Islet precursor cell (in vitro differentiated cells): ENCODE data around the gene SYNDIG1.

Source experiments
- DNase-seq: peaks from one replicate; pipeline ENCODE4 v3.0.0-alpha.2; 2018

The SYNDIG1 gene

DNA sequence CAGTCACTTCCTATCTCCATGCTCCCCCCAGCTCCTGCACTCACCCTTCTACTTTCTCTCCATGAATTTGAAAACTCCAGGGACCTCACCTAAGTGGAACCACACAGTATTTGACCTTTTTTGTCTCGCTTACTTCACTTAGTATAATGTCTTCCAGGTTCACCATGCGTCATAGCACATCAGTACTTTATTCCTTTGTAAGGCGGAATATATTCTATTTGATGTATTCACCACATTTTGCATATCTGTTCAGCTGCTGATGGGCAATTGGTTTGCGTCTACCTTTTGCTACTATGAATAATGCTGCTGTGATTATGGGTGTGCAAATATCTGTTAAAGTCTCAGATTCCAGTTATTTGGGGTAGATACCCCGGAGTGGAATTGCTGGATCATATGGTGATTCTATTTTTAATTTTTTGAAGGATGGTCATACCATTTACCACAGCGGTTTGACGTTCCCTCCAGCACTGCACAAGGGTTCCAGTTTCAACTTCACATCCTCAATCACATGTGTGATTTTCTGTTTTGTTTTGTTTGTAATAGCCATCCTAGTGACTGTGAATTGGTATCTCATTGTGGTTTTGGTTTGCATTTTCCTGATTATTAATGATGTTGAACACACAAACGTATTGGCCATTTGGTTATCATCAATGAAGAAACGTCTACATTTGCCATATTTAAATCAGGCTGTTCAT lies 20.3 kb upstream of the SYNDIG1 start:
- no peak for DNase-seq

- no peak for DNase-seq
Observed at GRCh38 chr20:24450177-24450576, 19.3 kb upstream of the SYNDIG1 start.

- DNase-seq, result no peak
Observed at GRCh38 chr20:24450624-24451376, 18.6 kb upstream of the SYNDIG1 start.

DNA sequence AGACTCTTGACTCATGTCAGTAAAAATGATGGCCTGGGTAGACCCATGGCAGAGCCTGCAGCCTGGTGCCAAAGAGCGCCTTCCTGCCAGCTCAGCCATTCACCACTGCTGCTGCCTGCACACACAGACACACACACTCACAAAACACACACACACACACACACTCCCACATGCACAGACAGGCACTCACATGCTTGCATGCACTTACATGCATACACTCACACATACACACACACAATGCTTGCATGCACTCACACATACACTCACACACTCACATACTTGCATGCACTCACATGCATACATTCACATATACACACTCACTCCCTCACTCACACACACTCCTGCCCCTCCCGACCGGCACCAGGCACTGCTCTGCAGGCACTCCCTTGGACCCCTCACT lies 18.0 kb upstream of the SYNDIG1 start:
- no peak for DNase-seq

GRCh38 chr20:24452016-24452415 lies 17.4 kb upstream of the SYNDIG1 start:
- no peak for DNase-seq

DNA sequence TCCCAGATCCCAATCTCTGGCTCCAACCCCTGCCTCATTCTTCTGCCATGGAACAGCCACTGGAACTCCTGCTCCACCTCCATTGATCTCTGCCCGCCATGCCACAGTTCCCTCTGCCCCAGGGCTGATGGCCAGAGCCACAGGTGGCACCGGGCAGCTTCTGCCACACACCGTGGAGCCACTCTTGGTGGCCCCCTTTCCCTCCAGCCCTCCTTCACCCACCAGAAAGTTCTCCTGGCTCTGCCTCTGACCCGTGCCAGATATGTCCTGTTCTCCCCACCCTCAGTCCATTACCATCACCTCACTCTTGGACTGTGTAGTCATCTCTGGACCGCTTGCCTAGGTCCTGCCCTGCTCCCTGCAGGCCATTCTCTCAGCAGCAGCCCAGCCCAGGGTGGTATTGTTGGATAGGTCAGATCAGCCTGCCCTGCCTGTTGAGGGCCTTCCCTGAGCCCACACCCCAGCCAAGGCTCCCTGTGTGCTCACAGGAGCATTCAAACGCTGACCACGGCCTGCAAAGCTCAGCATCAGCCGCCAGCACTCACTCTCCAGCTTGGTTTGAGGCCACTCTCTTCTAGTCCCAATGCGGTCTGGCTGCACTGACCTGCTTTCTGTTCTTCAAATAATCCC lies 16.8 kb upstream of the SYNDIG1 start:
- no peak for DNase-seq

- no peak for DNase-seq
Observed at GRCh38 chr20:24453869-24454268, 15.6 kb upstream of the SYNDIG1 start.

- no peak for DNase-seq
Observed at GRCh38 chr20:24455081-24455480, 14.3 kb upstream of the SYNDIG1 start.

DNA sequence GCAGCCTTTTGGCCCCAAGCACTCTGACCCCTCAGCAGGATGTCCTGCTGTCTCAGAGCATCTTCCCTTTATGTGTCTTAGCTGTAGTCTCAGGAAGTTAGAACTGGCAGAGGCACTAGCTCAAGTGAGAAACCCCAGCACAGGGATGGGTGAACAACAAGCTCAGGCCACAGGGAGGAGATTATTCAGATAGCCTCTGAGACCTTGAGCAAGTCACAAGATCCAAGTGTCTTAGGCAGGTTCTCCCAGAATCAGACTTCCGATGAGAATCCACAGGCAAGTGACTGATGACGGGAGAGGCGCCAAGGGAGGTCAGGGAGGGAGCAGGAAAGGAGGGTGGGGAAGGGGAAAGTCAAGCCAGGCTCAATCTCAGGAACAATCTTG lies 13.0 kb upstream of the SYNDIG1 start:
- no peak for DNase-seq

DNA sequence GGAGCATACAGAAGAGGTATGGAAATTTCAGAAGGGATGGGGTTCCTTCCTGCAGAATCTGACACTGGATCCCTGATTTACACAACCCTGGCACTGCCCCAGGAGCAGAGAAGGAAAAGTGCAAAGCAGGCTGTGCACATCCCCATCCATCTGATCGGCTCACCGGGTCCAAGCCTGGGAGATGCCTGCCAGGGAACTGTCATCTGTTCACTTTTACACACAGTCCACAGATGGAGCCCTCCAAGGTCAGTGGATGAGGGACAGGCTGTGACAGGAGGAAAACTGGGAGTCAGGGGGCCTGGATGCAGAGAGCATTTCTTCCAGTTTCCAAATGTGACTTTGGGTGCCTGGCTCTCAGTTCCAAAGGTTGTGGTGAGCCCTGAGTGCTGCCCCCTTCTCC lies 11.0 kb upstream of the SYNDIG1 start:
- DNase-seq, result no peak

DNA sequence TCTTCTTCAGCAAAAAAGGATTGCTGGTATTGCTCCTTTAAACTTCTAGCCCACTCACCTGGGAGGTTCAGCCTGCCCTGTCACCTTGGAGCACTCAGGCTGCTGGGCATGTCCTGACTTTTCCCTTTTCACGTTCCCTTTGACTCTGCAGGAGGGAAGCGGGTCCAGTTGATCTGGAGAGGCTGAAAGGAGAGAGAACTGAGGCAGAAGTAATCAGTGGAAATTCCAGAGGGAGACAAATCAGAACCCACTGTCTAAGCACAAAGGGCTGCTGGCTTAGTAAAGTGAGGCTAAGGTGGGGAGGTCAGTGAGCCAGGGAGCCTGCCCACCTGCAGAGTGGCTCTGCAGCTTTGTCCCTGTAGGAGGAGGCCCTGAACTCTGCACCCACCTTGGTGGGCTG lies 9.7 kb upstream of the SYNDIG1 start:
- DNase-seq, result no peak

- DNase-seq, result no peak
Observed at GRCh38 chr20:24460712-24461111, 8.7 kb upstream of the SYNDIG1 start.

DNA sequence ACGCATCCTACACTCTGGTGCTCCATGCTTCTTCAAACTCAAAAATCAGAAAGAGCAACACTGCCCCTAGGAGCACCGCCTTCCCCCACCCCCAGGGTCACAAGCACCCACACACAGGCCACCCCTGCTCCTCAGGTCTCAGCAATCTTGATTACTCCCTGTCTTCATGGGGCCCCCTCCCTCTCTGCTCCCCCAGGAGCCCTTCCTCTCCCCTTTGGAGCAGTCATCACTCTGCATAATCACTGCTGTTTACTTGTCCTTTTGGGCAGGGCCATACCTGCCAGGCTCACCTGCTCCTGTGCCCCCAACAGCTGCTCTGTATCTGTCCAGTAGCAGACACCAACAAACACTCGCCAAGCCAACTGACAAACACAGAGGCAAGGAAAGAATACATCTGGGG lies 7.6 kb upstream of the SYNDIG1 start:
- DNase-seq, result no peak

DNA sequence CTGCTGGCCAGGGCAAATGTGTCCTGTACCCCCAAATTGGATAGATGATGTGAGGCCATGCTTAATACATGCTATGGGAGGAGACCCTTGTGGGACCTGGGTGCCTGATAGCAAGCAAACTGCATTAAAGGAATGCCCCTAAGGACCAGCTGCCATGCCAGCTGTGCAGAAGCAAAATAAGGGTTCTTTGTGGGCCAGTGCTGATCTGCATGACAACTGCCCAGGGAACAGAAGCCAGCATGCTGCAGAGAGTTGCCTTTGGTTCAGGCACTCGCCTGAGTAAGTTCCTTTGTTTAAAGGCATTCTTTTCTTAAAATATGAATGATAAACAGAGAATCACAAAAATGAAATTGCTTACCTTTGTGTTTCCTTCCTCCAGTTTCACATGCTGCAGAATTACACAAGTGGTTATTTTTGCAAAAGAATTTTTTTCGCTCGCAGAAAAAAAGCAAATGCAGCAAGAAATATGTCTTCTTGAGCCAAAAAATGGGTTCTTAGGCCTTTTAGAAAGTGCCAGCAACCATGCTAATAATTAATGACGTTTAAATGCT lies 6.9 kb upstream of the SYNDIG1 start:
- no peak for DNase-seq

DNA sequence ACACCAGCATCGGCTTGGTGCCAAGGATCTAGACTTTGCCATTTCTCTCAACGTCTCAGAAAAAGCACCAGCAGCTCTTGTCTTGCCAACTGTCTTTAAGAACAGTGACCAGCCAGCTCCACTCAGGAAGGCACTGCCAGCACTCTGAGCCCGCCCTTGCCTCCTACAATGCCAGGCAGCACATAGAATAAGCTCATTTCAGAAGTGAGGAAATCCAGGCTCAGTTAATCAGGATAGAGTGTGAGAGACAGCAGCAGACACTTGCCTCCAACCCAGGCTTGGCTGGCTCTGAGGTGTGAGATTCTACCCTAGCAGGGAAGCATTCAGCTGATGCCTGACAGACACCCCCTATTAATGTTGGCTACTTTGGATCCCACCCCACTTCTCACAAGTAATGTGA lies 4.3 kb upstream of the SYNDIG1 start:
- DNase-seq, result no peak

GRCh38 chr20:24465730-24466129 lies 3.7 kb upstream of the SYNDIG1 start:
- no peak for DNase-seq

DNA sequence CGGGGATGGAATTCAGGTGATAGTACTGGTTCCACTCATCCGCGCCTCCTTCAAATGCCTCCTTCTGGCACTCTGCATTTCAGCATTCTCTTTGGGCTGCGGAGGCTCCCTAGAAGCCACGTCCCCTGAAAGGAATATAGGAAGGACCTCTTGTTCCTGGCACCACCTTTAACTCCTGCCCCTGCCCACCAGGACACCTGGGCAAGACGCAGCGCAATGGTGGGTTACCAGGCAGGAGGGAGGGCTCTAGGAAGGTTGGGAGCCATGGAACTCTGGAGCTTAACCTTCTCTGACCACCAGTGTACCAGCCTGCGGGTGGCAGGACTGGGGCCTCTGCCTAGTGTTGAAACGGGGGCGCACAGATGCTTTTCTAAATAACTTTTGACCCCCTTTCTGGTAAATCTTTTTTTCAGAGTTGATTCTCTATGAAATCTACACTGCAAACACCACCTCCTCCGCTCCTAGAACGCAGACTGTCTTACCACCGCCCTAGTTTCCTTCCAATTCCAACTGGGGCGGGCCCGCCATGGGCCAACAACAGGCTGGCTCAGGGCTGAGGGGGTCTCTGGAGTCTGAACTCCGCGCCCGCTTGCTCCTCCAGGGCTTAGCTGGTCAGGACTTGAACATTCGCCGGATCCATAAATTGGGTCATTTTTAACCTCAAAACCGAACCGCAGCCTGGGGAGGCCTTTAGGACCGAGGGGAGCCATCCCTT lies 871 bp upstream of the SYNDIG1 start:
- DNase-seq, result no peak

GRCh38 chr20:24469894-24470745 lies 691 bp downstream of the SYNDIG1 start:
- peak; percentile 73 for DNase-seq

DNA sequence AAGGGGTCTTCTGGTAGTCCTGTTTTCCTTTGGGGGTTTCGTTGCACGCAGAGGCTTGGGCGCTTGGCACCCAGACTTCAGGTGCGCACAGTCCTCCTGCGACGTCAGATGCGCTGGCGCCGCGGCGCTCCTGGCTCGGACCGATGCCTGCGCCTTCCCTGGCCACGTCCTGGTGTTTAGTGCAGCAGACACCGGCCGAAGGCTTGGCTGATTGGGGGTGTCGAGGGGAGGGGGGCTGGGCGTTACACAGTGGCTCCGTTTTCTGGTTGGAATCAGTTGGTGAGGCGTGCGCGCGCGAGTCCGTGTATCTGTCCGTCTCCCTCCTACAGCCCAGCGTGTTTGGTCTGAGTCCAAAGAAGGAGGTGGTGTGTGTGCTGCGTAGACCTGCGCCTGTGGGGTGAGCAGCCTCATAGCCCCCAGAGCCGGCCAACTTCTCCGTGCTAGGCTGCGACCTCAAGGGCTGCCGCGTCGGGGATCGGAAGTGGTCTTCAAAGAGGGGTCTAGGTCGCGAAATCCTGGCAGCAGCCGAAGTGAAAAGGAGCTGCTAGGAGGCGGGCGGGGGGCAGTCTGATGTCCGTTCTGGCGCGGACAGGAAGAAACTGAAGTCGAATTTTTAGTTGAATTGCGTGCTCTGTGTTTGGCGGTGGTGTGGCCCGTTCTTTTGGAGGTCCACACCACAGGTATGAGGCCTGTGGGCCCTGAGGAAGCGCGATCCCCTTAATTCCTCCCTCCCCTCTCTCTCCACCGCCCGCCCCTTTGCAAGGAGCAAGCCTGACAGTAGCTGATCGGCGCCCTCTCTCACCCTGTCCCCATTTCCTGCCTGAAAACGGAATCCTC lies 1.5 kb downstream of the SYNDIG1 start:
- no peak for DNase-seq

DNA sequence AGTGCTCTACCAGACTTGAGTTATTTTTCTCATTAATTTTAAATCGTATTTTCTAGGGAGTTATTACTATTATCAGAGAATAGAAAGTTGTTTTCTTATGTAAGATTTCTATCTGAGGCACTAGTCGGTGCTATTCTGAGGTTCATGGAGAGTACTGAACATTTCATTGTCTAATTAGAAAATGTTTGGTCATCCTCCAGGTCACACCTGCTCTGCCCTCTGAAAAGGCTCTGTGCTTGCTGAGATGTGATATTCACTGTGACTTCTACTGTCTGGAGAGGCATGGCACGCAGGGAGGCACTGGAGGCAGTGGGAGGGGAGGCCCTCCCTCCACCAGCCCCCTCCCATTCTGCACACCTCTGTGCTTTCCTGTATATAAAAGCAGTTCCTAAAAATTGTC lies 3.0 kb downstream of the SYNDIG1 start:
- no peak for DNase-seq
